ENCODE measurements around the gene ADAMTS3. TPM values are rescaled to one million over a fixed set of nuclear protein-coding genes. Genes with fewer than 3 reads are reported as not detected.

The ADAMTS3 gene
- total and polyA plus RNA-seq, 9 of the 15 experiments (the other 6 are each of a cell fraction or from before 2014, with no cell fraction given) = 4.0 to 18.0 (median 12.1) TPM

DNA sequence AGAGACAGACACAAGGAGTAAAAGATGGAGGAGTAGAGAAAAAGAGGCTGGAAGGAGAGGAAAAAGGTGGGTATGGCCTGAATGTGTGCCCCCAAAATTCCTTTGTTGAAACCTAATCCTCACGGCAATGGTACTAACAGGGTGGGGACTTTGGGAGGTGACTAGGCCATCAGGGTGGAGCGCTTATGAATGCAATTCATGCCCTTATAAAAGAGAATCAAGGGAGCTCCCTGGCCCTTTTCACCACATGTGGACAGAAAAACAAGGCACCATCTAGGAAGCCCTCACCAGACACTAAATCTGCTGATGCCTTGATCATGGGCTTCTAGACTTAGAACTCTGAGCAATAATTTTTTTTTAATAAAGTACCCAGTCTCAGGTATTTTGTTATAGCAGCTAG lies 282.1 kb downstream of the ADAMTS3 start:
- H3K27me3 ChIP-seq (ENCODE audit: control insufficient read depth in 2 of 2, insufficient read depth in 2 of 2, low read length in 2 of 2) = no peaks in the 10 kb centered on the region
- intact Hi-C loops (cut with micrococcal nuclease) = loop anchor here (10.0 kb wide), 1 partner anchor 342 kb away; no protein-coding TSS in a partner anchor
- TF ChIP-seq LCOR (CRISPR knock-in tag; IDR thresholded peaks at IDR 0.05) = no peak
- TF ChIP-seq MTF1 (CRISPR knock-in tag; IDR thresholded peaks at IDR 0.05; ENCODE audit: borderline replicate concordance) = no peak
- no peak for TF ChIP-seq GABPB2 (CRISPR knock-in tag; conservative IDR thresholded peaks at IDR 0.05)
- TF ChIP-seq STAG1 (CRISPR knock-in tag; IDR thresholded peaks at IDR 0.05; ENCODE audit: borderline replicate concordance) = no peak
- TF ChIP-seq KLF16 (IDR thresholded peaks at IDR 0.05) = no peak
- TF ChIP-seq SNIP1 (IDR thresholded peaks at IDR 0.05; ENCODE audit: low read depth) = no peak
- no peak for TF ChIP-seq MYC (IDR thresholded peaks at IDR 0.05; ENCODE audit: low read depth, low read length)
- TF ChIP-seq MYC (CRISPR knock-in tag; IDR thresholded peaks at IDR 0.05; ENCODE audit: borderline replicate concordance, low read depth) = no peak
- no peak for TF ChIP-seq RCOR1 (IDR thresholded peaks at IDR 0.05; ENCODE audit: borderline replicate concordance in 1 of 2, low read depth in 2 of 2, low read length in 2 of 2)
- no peak for TF ChIP-seq ESRRA (IDR thresholded peaks at IDR 0.05; ENCODE audit: borderline replicate concordance, low read depth)
- TF ChIP-seq HMGXB4 (CRISPR knock-in tag; IDR thresholded peaks at IDR 0.05) = no peak
- TF ChIP-seq CCNT2 (IDR thresholded peaks at IDR 0.05; ENCODE audit: borderline replicate concordance, extremely low read depth, insufficient read length, low read depth, low read length) = no peak
- TF ChIP-seq ETV6 (IDR thresholded peaks at IDR 0.05; ENCODE audit: borderline replicate concordance in 1 of 2, low read depth in 2 of 2, low read length in 1 of 2) = no peak
- no peak for TF ChIP-seq ETV6 (CRISPR knock-in tag; IDR thresholded peaks at IDR 0.05; ENCODE audit: borderline replicate concordance)
- TF ChIP-seq ZNF324 (CRISPR knock-in tag; IDR thresholded peaks at IDR 0.05) = no peak
- no peak for TF ChIP-seq TAL1 (IDR thresholded peaks at IDR 0.05)
- no peak for TF ChIP-seq SMARCC2 (IDR thresholded peaks at IDR 0.05; ENCODE audit: low read depth)
- no peak for TF ChIP-seq ZNF77 (CRISPR knock-in tag; IDR thresholded peaks at IDR 0.05)
- no peak for TF ChIP-seq ZEB2 (IDR thresholded peaks at IDR 0.05)
- in situ Hi-C loops (cut with MboI) = loop anchor here (25.0 kb wide), 2 partner anchors 525 to 1375 kb away; partner anchors contain the start of gene MOB1B
- no TSS peak for BruUV-seq (replicated peaks)
- no peaks in the 10 kb centered on the region for H4K20me1 ChIP-seq (replicated peaks; ENCODE audit: control insufficient read depth, insufficient read depth, low read length)
- H3K4me1 ChIP-seq (replicated peaks in 1 of 2; ENCODE audit: control insufficient read depth in 2 of 2, insufficient read depth in 2 of 2, low read length in 2 of 2) = no peaks in the 10 kb centered on the region
- H3K27ac ChIP-seq (ENCODE audit: extremely low read depth, low read depth, low read length) = no peak overlapping the region
- DNase-seq (ENCODE audit: extremely low read depth in 1 of 4, low spot score in 3 of 4) (no peak), ATAC-seq (no peak), FAIRE-seq (no peak)
- WGBS (ENCODE audit: insufficient coverage, low coverage, missing lambda C conversion rate) = 83% methylated on average over 2 of the region's 2 CpGs
- POLR2A ChIA-PET = no interaction called here
- H3K4me2 ChIP-seq (ENCODE audit: insufficient read depth, low read length) = no peak overlapping the region
- peaks cover 28% of the 10 kb centered on the region; the same call in 2 of the 3 replicates for H3K36me3 ChIP-seq (ENCODE audit: control insufficient read depth, insufficient read depth, low read length)
- H3K9me1 ChIP-seq (ENCODE audit: control insufficient read depth, insufficient read depth, low read length) = no peaks in the 10 kb centered on the region
- H3K4me3 ChIP-seq = no peak overlapping the region
- H3K9ac ChIP-seq (ENCODE audit: insufficient read depth in 1 of 2, low read depth in 2 of 2, low read length in 2 of 2) = no peak overlapping the region
- no peaks in the 10 kb centered on the region for H3K9me3 ChIP-seq (replicated peaks; ENCODE audit: control insufficient read depth, insufficient read depth, low read depth, low read length)
- no peaks in the 10 kb centered on the region for H3K79me2 ChIP-seq (ENCODE audit: control insufficient read depth, insufficient read depth, low read length)
- no peak overlapping the region for H2AFZ ChIP-seq (ENCODE audit: low read depth, low read length)
- CTCF ChIA-PET (ENCODE audit: low intra/inter-chr PET ratio) = interaction anchor here (0.7 kb wide), 1 partner anchor 514 kb away, joined by 3 read pairs; no protein-coding TSS in a partner anchor

Measured in K562 (cell line).